ENCODE data around the gene HIC1.

HIC1 gene

GRCh38 chr17:2089021-2089422 lies 34.1 kb downstream of the HIC1 start:
- peaks cover 0 to 72% (median 34%) of the 10 kb centered on the region in 4 donors for H3K4me1 ChIP-seq
- TF ChIP-seq CTCF (IDR thresholded peaks at IDR 0.05), result no peak
- peak overlapping the region; percentile 28 to 38 for H3K4me3 ChIP-seq
- no peaks in the 10 kb centered on the region for H3K9me3 ChIP-seq
- peak overlapping the region; percentile 53 to 57 for H3K27ac ChIP-seq
- no peak for DNase-seq
- H3K36me3 ChIP-seq, result peaks cover 0 to 23% (median 0%) of the 10 kb centered on the region in 3 donors
- intact Hi-C loops (cut with DNase I; ENCODE audit: low total_unique reads), result no loop called here
- no peaks in the 10 kb centered on the region for H3K27me3 ChIP-seq

GRCh38 chr17:2090210-2090641 lies 35.3 kb downstream of the HIC1 start:
- peaks cover 0 to 66% (median 33%) of the 10 kb centered on the region in 4 donors for H3K4me1 ChIP-seq
- no peaks in the 10 kb centered on the region for H3K9me3 ChIP-seq
- H3K4me3 ChIP-seq, result no peak overlapping the region
- TF ChIP-seq CTCF (IDR thresholded peaks at IDR 0.05), result no peak
- H3K27me3 ChIP-seq, result no peaks in the 10 kb centered on the region
- intact Hi-C loops (cut with DNase I; ENCODE audit: low total_unique reads), result no loop called here
- peaks cover 0 to 18% (median 0%) of the 10 kb centered on the region in 3 donors for H3K36me3 ChIP-seq
- no peak for DNase-seq
- H3K27ac ChIP-seq, result peak overlapping the region in 1 of 2 donors; percentile 53

GRCh38 chr17:2090804-2091534 lies 36.1 kb downstream of the HIC1 start:
- intact Hi-C loops (cut with DNase I; ENCODE audit: low total_unique reads), result no loop called here
- peaks cover 0 to 10% (median 0%) of the 10 kb centered on the region in 3 donors for H3K36me3 ChIP-seq
- H3K27me3 ChIP-seq, result no peaks in the 10 kb centered on the region
- no peaks in the 10 kb centered on the region for H3K9me3 ChIP-seq
- peak; percentile 14 to 20 for TF ChIP-seq CTCF (IDR thresholded peaks at IDR 0.05)
- DNase-seq, result peak; percentile 77 to 78
- peak overlapping the region in 1 of 2 donors; percentile 53 for H3K27ac ChIP-seq
- no peak overlapping the region for H3K4me3 ChIP-seq
- peaks cover 0 to 66% (median 31%) of the 10 kb centered on the region in 4 donors for H3K4me1 ChIP-seq

- Histone ChIP-seq H3K27me3 (no peaks in the 10 kb centered on the region), H3K9me3 (no peaks in the 10 kb centered on the region), H3K36me3 (peaks cover 0 to 9% (median 0%) of the 10 kb centered on the region in 3 donors), H3K27ac (no peak overlapping the region), H3K4me1 (peaks cover 0 to 54% (median 30%) of the 10 kb centered on the region in 4 donors), H3K4me3 (no peak overlapping the region)
- intact Hi-C loops (cut with DNase I; ENCODE audit: low total_unique reads), result no loop called here
- no peak for DNase-seq
- TF ChIP-seq CTCF (IDR thresholded peaks at IDR 0.05), result no peak
Measured at GRCh38 chr17:2092253-2092652, 37.4 kb downstream of the HIC1 start.

- DNase-seq, result no peak
- Histone ChIP-seq H3K27ac (no peak overlapping the region), H3K9me3 (no peaks in the 10 kb centered on the region), H3K27me3 (no peaks in the 10 kb centered on the region), H3K4me3 (no peak overlapping the region), H3K4me1 (peaks cover 0 to 43% (median 22%) of the 10 kb centered on the region in 4 donors), H3K36me3 (no peaks in the 10 kb centered on the region)
- intact Hi-C loops (cut with DNase I; ENCODE audit: low total_unique reads), result no loop called here
- no peak for TF ChIP-seq CTCF (IDR thresholded peaks at IDR 0.05)
Measured at GRCh38 chr17:2093349-2093748, 38.4 kb downstream of the HIC1 start.
